K562 (cell line): Measurements from ENCODE around the gene POLR3GL. TPM values are rescaled to one million over a fixed set of nuclear protein-coding genes. Genes with fewer than 3 reads are reported as not detected.
A peak's percentile ranks its signal among the peaks of the same experiment; 100 is the strongest.

Experiments
- ATAC-seq: fragments of 200-7000 bp; cut with Tn5 transposase; 3 replicates; pipeline ENCODE4 v1.9.1; 2020; ENCODE audit warnings: moderate library complexity
- BruUV-seq: library from RNA; stranded (reverse); fragments of 400-500 nt; replicated peaks from 2 replicates; lab custom pipeline; 2021; lab: Mats Ljungman, UMichigan
- CTCF ChIA-PET: fragments of 300-600 bp; formaldehyde crosslinking; extraction: SDS; loops from one replicate; lab custom pipeline; 2021; ENCODE audit warnings: low intra/inter-chr PET ratio; lab: Yijun Ruan, JAX
- POLR2A ChIA-PET: fragments of 300-600, 350-650 bp; sonication (Branson Sonifier 250); formaldehyde crosslinking; extraction: SDS; loops from one replicate; lab custom pipeline; 2021; ENCODE audit warnings: antibody characterized with exemption, inconsistent platforms; lab: Yijun Ruan, JAX
- DNase-seq, 4 experiments: peaks; one replicate each; pipeline versions ENCODE4 v3.0.0 to v3.0.0-alpha.2; 2011 to 2018; ENCODE audit warnings: low spot score in 3 of 4, mixed read lengths in 3 of 4; ENCODE audit errors: extremely low read depth in 1 of 4
- FAIRE-seq: peaks from 2 replicates; lab custom pipeline; 2011; peaks lifted over from hg19 to GRCh38; lab: Jason Lieb, UNC
- H2AFZ ChIP-seq: 2 replicates; pipeline ENCODE4 v1.6.0; 2011; ENCODE audit warnings: low read depth, low read length, control low read depth, inconsistent platforms
- H3K27ac ChIP-seq: fragments of 200-600 bp; 3 replicates; pipeline ENCODE4 v1.8.0; 2011; ENCODE audit warnings: low read depth, mild to moderate bottlenecking, control low read depth, inconsistent platforms, low read length, moderate library complexity, mixed read lengths; ENCODE audit errors: extremely low read depth
- H3K27me3 ChIP-seq, 2 experiments: fragments of 300-600 bp in 1 of 2; 2 replicates in 1 of 2; 3 replicates in 1 of 2; pipeline versions ENCODE4 v1.6.0 to v1.8.0; 2011; ENCODE audit warnings: inconsistent platforms in 2 of 2, low read length in 2 of 2, mild to moderate bottlenecking in 1 of 2, mixed read lengths in 1 of 2, moderate library complexity in 1 of 2; ENCODE audit not compliant: control insufficient read depth in 2 of 2, insufficient read depth in 2 of 2
- H3K36me3 ChIP-seq: fragments of 300-600 bp; 3 replicates; pipeline ENCODE4 v1.8.0; 2011; ENCODE audit warnings: mild to moderate bottlenecking, low read length, inconsistent platforms; ENCODE audit not compliant: control insufficient read depth, insufficient read depth
- H3K4me1 ChIP-seq, 2 experiments: fragments of 200-600 bp in 1 of 2; replicated peaks in 1 of 2; 2 replicates in 1 of 2; 3 replicates in 1 of 2; pipeline versions ENCODE4 v1.5.1 to v1.8.0; 2011; ENCODE audit warnings: inconsistent platforms in 2 of 2, low read length in 2 of 2, mild to moderate bottlenecking in 1 of 2, mixed read lengths in 1 of 2, moderate library complexity in 1 of 2; ENCODE audit not compliant: control insufficient read depth in 2 of 2, insufficient read depth in 2 of 2
- H3K4me2 ChIP-seq: 2 replicates; pipeline ENCODE4 v1.6.1; 2011; ENCODE audit warnings: low read length, control low read depth, inconsistent platforms, mixed read lengths; ENCODE audit not compliant: insufficient read depth
- H3K4me3 ChIP-seq: fragments of 200-600 bp; sonication (generic), shearing (Covaris generic); 2 replicates; pipeline ENCODE4 v1.5.1; 2016; ENCODE audit warnings: control low read depth, inconsistent platforms
- H3K79me2 ChIP-seq: fragments of 200-600 bp; 3 replicates; pipeline ENCODE4 v1.8.0; 2011; ENCODE audit warnings: low read length, inconsistent platforms; ENCODE audit not compliant: control insufficient read depth, insufficient read depth
- H3K9ac ChIP-seq, 2 experiments: 2 replicates each; pipeline versions ENCODE4 v1.6.0 to v1.6.1; 2011; ENCODE audit warnings: low read depth in 2 of 2, low read length in 2 of 2, control low read depth in 1 of 2, inconsistent platforms in 1 of 2, mild to moderate bottlenecking in 1 of 2, mixed read lengths in 1 of 2; ENCODE audit not compliant: insufficient read depth in 1 of 2
- H3K9me1 ChIP-seq: one replicate; pipeline ENCODE4 v1.6.0; 2011; ENCODE audit warnings: inconsistent platforms, mild to moderate bottlenecking, low read length, moderate library complexity; ENCODE audit not compliant: control insufficient read depth, insufficient read depth
- H3K9me3 ChIP-seq: replicated peaks from 2 replicates; pipeline ENCODE4 v1.5.1; 2011; ENCODE audit warnings: low read depth, low read length, inconsistent platforms; ENCODE audit not compliant: control insufficient read depth, insufficient read depth
- H4K20me1 ChIP-seq: replicated peaks from 2 replicates; pipeline ENCODE4 v1.6.1; 2011; ENCODE audit warnings: low read length, inconsistent platforms, mixed read lengths; ENCODE audit not compliant: control insufficient read depth, insufficient read depth
- BDP1 ChIP-seq: IDR thresholded peaks from 3 replicates; pipeline ENCODE4 v1.6.1; 2011; ENCODE audit not compliant: insufficient read length, insufficient read depth
- E2F8 ChIP-seq: fragments of 450-650 bp; IDR thresholded peaks from 2 replicates; pipeline ENCODE4 v1.7.1; 2018; ENCODE audit warnings: mild to moderate bottlenecking, low read depth; ENCODE audit not compliant: partially characterized antibody
- HNRNPL ChIP-seq: fragments of 200-400 bp; formaldehyde crosslinking; IDR thresholded peaks from 2 replicates; pipeline ENCODE4 v1.6.1; 2017; ENCODE audit warnings: low read depth, mild to moderate bottlenecking, low read length
- POLR2AphosphoS5 ChIP-seq: IDR thresholded peaks from 2 replicates; pipeline ENCODE4 v1.6.1; 2011; ENCODE audit warnings: mild to moderate bottlenecking, low read depth, low read length, moderate library complexity; ENCODE audit not compliant: control insufficient read depth, insufficient read depth
- PTRF ChIP-seq: fragments of 450-650 bp; IDR thresholded peaks from 2 replicates; pipeline ENCODE4 v1.6.1; 2016; ENCODE audit warnings: mild to moderate bottlenecking, missing genetic modification characterization, missing compliant biosample characterization
- REST ChIP-seq, 2 experiments: fragments of 450-650 bp; formaldehyde crosslinking in 1 of 2; IDR thresholded peaks; 2 replicates each; pipeline versions ENCODE4 v1.4.0 to v1.6.1; 2014 to 2020; ENCODE audit warnings: mild to moderate bottlenecking in 2 of 2, borderline replicate concordance in 1 of 2, low read depth in 1 of 2
- SIN3B ChIP-seq: fragments of 450-650 bp; IDR thresholded peaks from 2 replicates; pipeline ENCODE4 v1.6.1; 2017; ENCODE audit warnings: low read depth, mild to moderate bottlenecking, moderate library complexity
- TEAD1 ChIP-seq, 2 experiments: fragments of 450-650 bp in 1 of 2; sonication (generic) in 1 of 2; formaldehyde crosslinking; IDR thresholded peaks; 2 replicates each; pipeline versions ENCODE4 v1.4.0 to v1.8.0; 2020 to 2022; ENCODE audit warnings: mild to moderate bottlenecking in 2 of 2, missing genetic modification reagents in 1 of 2
- ZNF431 ChIP-seq: sonication (generic); formaldehyde crosslinking; IDR thresholded peaks from 2 replicates; pipeline ENCODE4 v1.8.0; 2022; ENCODE audit warnings: mild to moderate bottlenecking, missing genetic modification reagents
- WGBS: fragments of 100-300 bp; shearing (Covaris generic); methylation state at CpG from one replicate; pipeline ENCODE4 v1.1.6; 2016; ENCODE audit warnings: low coverage, mixed read lengths; ENCODE audit not compliant: insufficient coverage; ENCODE audit errors: missing lambda C conversion rate; 5-methylcytosine and 5-hydroxymethylcytosine counted together
- in situ Hi-C: fragments of 300-500 bp; cut with MboI; formaldehyde crosslinking; loops from 4 replicates; pipeline ENCODE4 v1.15.0; 2018; ENCODE audit warnings: inconsistent platforms, mixed read lengths
- intact Hi-C: fragments of 100-400 bp; cut with micrococcal nuclease; formaldehyde crosslinking; loops from 2 replicates; pipeline ENCODE4 v1.14.2; 2022
- polyA plus RNA-seq, 8 experiments: library from polyadenylated mRNA; depleted of rRNA in 4 of 8; stranded (reverse) in 5 of 8; unstranded in 3 of 8; fragments of >200 nt; fragmentation: Nextera tagmentation in 2 of 8; fragmentation: Illumina TruSeq in 1 of 8; extraction: Ambion mirVana in 2 of 8; extraction: Trizol in 1 of 8; gene quantifications; 2 replicates each; pipeline versions ENCODE4 v1.2.1 to v1.2.3, GENCODE V29; 2011 to 2014; ENCODE audit warnings: inconsistent platforms in 1 of 8, missing spikeins in 1 of 8
- total RNA-seq, 7 experiments: library from RNA; depleted of rRNA in 6 of 7; stranded (reverse); fragments of >200 nt in 6 of 7; fragmentation: Illumina TruSeq in 2 of 7; extraction: Trizol in 2 of 7; gene quantifications; 2 replicates each; pipeline versions ENCODE4 v1.2.1 to v1.2.3, GENCODE V29; 2011 to 2021; ENCODE audit warnings: low replicate concordance in 1 of 7

The POLR3GL gene
- total and polyA plus RNA-seq, 9 of the 15 experiments (the other 6 are each of a cell fraction or from before 2014, with no cell fraction given) = 14.6 to 48.4 (median 38.2) TPM

GRCh38 chr1:145918144-145918991 lies 46.1 kb upstream of the POLR3GL start, which contains the start of gene PEX11B:
PEX11B (minus strand) TSS chr1:145918717; CDS start chr1:145918688, 29 bp downstream.
- intact Hi-C loops (no loop called here), in situ Hi-C loops (no loop called here)
- ATAC-seq = peak; percentile 86
- peaks cover 7 to 23% of the 10 kb centered on the region in 2 experiments; a peak in 4 of 5 replicates for H3K4me1 ChIP-seq
- peak within 1 kb of the TSS; percentile 96 for H3K27ac ChIP-seq
- no peaks in the 10 kb centered on the region for H3K9me3 ChIP-seq
- no peaks in the 10 kb centered on the region for H4K20me1 ChIP-seq
- H3K36me3 ChIP-seq = peaks cover 21% of the 10 kb centered on the region; the same call in 2 of the 3 replicates
- 0% methylated on average over 46 of the region's 51 CpGs for WGBS
- H3K9me1 ChIP-seq = no peaks in the 10 kb centered on the region
- peak; percentile 84 to 92 (median 88) for DNase-seq
- FAIRE-seq = peak; percentile 84
- peak within 1 kb of the TSS; percentile 85 to 90 for H3K9ac ChIP-seq
- peak within 1 kb of the TSS; percentile 93 for H3K4me2 ChIP-seq
- no TSS peak for BruUV-seq
- no peaks in the 10 kb centered on the region for H3K27me3 ChIP-seq
- peaks cover 8% of the 10 kb centered on the region for H3K79me2 ChIP-seq
- peak within 1 kb of the TSS; percentile 63 for H3K4me3 ChIP-seq
- CTCF ChIA-PET = interaction anchor here (0.7 kb wide), 1 partner anchor 95 kb away, joined by 3 read pairs; no protein-coding TSS in a partner anchor
- POLR2A ChIA-PET = interaction anchor here (0.9 to 2.3 kb wide), 9 partner anchors 9 to 98 kb away, joined by 3 to 18 read pairs (median 5); partner anchors contain the start of genes ANKRD34A, PIAS3, POLR3GL and RBM8A
- peak within 1 kb of the TSS; percentile 98 for H2AFZ ChIP-seq
- peak; percentile 49; the same call in 1 of the 2 replicates for TF ChIP-seq ZNF431 (CRISPR knock-in tag)
- no peak for TF ChIP-seq REST (IDR thresholded peaks at IDR 0.05; ENCODE audit: borderline replicate concordance)
- TF ChIP-seq REST (CRISPR knock-in tag; IDR thresholded peaks at IDR 0.05; ENCODE audit: low read depth) = no peak
- TF ChIP-seq PTRF = no peak
- TF ChIP-seq E2F8 = peak; percentile 24
- TF ChIP-seq BDP1 = no peak
- peak; percentile 12; the same call in 1 of the 2 replicates for TF ChIP-seq POLR2AphosphoS5
- TF ChIP-seq SIN3B = peak; percentile 68; the same call in 1 of the 2 replicates
- TF ChIP-seq HNRNPL = no peak
- TF ChIP-seq TEAD1 (CRISPR knock-in tag; IDR thresholded peaks at IDR 0.05) = no peak
